Activated CD8-positive, alpha-beta memory T cell treated with anti-CD3 and anti-CD28 coated beads, Interleukin-2, amount 50 U/mL, for 24 hours (primary cell): ENCODE data around the gene PPP2R2C.

ENCODE experiments used
- DNase-seq: peaks from one replicate; pipeline ENCODE4 v3.0.0-alpha.2; 2020; ENCODE audit errors: extremely low read depth

Gene PPP2R2C

DNA sequence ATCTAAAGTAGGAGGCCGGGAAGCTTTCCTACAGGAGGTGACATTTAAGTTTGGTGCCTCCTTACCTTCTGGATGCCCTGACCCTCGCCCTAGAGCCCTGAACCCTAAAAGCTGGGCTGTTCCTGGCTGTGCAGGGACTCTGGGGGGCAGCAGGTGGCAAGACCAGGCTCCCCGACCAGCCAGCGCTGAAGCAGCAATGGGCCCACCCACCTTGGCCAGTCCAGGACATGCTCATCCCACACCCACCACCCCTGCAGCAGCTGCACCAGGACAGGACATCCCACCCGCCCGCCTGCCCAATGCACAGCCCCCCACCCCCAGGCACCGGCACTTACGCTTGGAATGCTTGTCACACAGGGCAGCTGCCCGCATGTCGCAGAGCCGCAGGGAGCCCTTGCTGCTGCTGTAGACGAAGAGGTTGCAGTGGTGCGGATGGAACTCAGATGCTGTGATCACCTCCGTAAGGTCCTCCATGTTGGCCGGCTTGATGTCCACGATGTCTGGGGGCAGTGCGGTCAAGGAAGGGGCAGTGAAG, 124.8 kb downstream of the PPP2R2C start:
- DNase-seq = no peak

DNA sequence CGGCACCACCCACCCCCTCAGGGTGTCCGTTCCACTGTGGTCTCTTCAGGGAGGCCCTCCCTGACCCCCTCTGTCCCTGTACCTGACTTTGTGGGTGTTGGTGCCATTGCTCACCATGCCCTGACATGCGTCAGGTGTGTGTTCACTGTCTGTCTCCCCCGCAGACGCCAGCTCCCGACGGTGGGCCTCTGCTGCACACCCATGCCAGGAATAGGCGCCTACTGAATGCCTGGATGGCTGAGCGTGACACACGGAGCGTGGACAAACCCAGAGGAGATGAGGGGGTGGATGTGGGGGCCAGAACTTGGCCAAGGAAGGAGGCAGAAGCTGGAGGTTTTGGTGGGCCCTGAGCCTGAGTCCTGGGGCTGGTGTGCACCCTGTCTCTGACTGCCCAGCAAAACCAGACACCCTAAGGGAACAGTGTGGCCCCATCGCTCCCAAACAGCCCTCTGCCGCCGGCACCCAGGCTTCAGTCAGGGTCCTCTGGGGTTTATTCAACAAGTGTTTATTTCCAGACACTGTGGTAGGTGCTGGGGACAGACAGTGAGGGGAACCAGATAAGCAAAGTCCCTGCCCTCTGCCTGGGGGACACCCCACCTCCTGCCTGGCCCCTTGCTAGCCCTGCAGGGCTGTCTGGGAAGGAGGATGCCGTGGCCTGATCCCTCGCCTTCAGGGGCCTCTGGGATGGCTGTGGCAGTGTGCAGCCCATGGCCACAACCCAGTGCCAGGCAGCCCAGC, 125.9 kb downstream of the PPP2R2C start:
- DNase-seq = no peak

DNA sequence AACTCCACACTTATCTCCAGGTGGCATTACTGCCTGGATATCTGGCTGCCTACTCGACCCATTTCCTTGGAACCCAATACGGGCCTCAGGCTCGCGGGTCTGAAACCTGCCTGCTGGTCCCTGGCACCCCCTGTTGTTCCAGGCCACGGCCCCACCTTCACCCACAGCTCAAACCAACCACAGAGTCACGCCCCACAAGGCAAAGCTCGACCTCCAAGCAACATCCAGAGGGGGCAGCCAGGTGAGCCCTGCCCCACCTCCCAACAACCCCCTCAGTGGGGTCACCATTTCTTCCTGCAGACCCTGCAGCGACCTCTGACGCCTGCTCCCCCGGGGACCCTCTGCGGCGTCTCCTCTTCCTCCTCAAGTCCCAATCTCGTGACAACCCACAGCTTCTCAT, 126.5 kb downstream of the PPP2R2C start:
- no peak for DNase-seq

- no peak for DNase-seq
These were observed 127.2 kb downstream of the PPP2R2C start for GRCh38 chr4:6345096-6345830.

GRCh38 chr4:6343939-6344408, 128.4 kb downstream of the PPP2R2C start:
- DNase-seq = no peak

DNA sequence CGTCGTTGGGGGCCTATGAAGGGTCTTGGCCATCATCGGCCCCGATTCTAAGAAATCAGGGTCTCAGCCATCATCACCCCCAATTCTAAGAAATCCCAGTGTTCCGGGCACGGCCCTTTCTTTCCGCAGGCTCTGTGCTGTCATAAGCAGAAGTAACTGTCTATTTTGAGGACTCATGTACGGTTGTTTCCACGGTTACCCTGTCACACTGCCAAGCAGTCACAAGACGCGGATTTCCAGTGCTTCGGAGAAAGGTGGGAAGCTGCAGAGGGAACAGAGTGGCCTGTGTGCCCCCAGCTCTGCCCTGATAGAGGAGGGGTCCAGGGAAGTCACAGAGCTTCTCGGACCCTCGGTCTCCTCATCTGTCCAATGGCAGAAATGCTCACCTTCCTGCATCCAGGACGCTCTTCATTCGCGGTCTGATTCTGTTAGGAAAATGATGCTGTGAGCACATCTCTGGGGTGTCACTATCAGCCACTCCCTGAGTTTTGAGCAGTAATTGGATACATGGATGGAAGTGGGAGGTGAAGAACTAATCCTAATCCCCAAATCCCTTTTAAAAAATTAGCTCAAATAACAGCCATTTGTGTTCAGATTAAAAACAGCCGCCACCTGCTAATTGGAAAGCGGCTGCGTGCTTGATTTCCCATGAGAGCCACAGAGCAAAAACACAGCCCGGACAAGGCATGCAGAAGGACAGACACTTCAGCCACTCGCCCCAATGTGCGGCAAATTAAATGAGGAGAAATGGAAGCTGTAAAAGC, 129.7 kb downstream of the PPP2R2C start:
- DNase-seq = no peak

DNA sequence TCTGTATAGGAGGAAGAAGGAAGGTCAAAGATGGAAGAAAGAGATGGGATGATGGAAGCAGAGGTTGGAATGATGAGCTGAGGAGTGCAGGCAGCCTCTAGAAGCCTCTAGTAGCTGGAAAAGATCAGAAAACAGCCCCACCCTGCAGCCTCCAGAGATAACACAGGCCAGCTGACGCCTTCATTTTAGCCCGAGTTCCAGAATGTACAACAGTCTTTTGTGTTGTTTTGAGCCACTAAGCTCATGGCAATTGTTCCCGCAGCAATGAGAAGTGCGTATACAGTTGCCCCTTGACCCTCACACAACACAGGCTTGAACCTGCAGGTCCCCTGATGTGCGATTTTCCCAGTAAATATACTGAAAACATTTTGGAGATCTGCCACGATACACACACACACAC, 130.7 kb downstream of the PPP2R2C start:
- no peak for DNase-seq

DNA sequence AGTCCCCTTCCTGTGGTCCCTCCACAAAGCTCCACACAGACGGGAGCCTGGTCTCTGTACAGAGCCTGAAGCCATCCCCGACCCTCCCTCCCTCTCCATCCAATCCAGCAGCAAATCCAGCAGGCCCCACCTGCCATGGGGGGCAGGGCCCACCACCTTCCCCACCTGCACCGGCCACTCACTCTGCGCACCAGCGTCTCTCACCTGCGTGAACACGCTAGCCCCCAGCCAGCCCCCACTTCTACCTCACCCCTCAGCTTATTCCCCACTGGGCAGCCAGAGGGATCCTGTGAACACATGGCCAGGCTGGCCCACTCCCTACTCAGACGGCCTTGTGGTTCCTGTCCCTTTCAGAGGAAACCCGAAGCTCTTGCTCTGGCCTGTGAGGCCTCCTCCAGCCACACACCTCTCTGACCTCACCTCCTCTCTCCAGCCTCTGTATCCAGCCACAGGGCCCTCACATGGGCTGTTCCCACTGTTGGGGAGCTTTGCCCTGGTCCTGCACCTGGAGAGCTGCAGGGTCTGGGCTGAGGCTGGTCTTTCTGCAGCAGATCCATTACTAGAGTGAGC, 131.9 kb downstream of the PPP2R2C start:
- DNase-seq = no peak

DNA sequence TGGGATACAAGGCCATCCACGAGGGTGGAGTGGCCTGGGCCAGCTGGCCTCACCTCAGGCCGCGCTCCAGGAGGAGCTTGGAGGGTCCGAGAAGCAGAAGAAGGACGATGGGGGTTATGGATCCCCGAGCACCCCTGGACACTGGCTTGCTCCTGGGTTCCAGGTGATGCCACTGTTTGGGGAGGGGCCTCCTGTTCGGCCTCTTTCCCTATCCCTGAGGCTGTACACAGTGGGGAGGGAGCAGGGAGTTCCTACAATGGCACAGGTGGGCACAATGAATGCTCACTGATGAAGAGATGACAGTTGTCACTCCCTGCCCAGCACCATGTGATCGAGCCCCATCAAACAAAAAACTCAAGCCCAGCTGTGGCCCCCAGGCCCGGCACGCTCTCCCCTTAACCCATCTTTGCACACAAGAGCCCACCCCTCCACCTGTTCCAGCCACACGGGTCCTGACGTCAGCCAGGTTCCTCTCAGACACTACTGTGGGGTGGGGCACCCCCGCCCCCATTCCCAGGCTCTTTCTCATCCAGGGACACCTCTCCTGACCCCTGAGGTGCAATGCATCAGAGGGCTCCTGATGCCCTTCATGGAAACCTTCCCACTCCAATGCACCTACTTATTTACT, 132.5 kb downstream of the PPP2R2C start:
- DNase-seq = no peak

GRCh38 chr4:6338951-6339817, 133.2 kb downstream of the PPP2R2C start:
- DNase-seq = no peak

DNA sequence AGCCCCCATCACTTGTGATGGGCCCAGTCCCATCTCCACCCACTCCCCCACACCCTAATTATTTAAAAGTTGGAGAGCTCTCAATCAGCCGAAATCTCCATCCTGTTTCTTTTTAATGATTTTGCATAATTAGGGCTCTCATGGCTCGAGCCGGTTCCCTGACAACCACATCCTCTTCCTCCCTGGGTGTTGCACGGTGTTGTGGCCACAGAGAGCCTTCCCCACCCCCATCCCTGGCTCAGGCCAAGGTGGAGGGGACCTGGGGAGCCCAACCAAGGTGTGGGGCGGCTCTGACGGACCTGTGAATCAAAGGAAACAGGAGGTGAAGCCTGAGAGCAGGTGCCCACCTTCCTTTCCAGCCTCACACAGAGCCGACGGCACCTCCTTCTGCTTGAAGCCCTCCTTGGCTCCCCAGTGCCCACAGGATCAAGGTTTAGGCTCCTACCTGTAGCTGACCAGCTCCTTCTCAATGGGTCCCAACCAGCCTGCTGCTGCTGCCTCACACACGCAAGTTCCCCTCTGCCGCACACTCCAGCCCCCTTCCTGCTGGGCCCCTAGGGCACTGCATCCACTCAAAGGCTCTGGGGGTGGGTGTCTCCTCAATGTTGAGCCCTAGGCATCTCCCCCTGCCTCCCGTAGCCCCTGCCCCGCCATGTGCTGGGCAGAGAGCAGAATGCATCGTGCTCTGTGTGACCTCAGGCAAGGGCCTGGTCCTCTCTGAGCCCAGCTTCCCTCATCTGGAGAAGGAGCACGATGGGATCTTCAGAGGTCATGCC, 134.1 kb downstream of the PPP2R2C start:
- no peak for DNase-seq

DNA sequence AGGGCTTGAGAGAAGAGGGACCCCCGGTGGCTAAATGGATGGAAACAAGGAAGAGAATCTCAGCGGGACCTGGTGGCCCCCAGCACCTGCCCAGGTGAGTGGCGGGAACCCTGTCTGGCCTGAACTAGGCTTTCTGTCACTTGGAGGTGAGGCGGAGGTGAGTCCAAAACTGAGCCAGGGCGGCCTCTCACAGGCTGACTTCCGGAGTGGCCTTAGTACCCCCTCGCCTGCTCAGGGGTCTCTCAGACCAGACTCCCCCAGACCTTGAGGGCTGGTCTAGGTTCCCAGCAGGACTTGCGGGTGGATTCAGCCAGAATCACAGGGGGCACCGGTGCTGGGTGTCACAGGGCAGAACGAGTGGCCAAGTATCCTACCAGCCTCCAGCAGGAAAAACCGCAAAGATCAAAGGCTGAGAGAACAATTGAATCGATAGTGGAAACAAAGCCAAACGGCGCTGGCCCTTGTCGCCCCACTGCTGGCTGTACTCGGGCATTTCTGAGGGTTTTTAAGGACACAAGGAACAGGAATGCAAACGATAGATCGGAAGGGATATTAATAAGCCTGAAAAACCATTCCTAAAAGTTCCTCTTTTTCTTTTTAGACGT, 135.0 kb downstream of the PPP2R2C start:
- DNase-seq = no peak

DNA sequence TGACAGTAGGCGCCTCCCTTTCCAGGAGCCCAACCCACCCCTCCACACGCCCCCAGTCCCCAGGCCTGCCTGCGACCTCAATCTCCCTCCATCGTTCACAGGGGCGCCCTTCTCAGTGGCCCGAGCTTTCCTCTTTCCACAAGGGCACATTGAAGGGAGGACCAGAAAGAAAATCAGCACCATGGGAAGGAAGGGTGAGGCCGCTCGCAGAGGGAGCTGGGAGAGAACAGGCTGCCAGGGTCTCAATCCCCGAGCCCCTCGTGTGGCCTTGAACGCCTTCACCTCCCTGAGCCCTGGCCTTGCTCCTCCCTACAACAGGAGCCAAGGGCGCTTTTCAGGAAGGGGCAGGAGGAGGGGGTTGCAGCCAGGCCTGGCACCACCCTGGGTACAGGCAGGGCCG, 136.2 kb downstream of the PPP2R2C start:
- DNase-seq = no peak

GRCh38 chr4:6335040-6335590, 137.3 kb downstream of the PPP2R2C start:
- DNase-seq = no peak

- DNase-seq = no peak
These were observed 138.1 kb downstream of the PPP2R2C start for GRCh38 chr4:6334203-6334887.

- no peak for DNase-seq
These were observed 138.9 kb downstream of the PPP2R2C start for GRCh38 chr4:6333301-6334202.

- DNase-seq = no peak
These were observed 139.8 kb downstream of the PPP2R2C start for GRCh38 chr4:6332669-6333050.
